NAMALWA (cell line): ENCODE results near the gene DYNC1LI1.

Experiments
- DNase-seq: peaks from one replicate; pipeline ENCODE4 v3.0.0-alpha.2; 2015; ENCODE audit warnings: low spot score

The DYNC1LI1 gene

GRCh38 chr3:32570421-32571191 is at the start of gene DYNC1LI1:
Gene DYNC1LI1 (minus strand): TSS chr3:32570858. CDS start chr3:32570770, 88 bp downstream.
- peak; percentile 92 for DNase-seq

- DNase-seq: no peak
Observed at GRCh38 chr3:32619395-32619794, 48.7 kb upstream of the DYNC1LI1 start.

GRCh38 chr3:32616267-32616962 is 45.8 kb upstream of the DYNC1LI1 start:
- no peak for DNase-seq

GRCh38 chr3:32614956-32615355 is 44.3 kb upstream of the DYNC1LI1 start:
- no peak for DNase-seq

GRCh38 chr3:32613183-32613582 is 42.5 kb upstream of the DYNC1LI1 start:
- DNase-seq: no peak

- DNase-seq: no peak
Observed at GRCh38 chr3:32612547-32612946, 41.9 kb upstream of the DYNC1LI1 start.

- no peak for DNase-seq
Observed at GRCh38 chr3:32607522-32607921, 36.9 kb upstream of the DYNC1LI1 start.

GRCh38 chr3:32606960-32607359 is 36.3 kb upstream of the DYNC1LI1 start:
- no peak for DNase-seq

GRCh38 chr3:32606277-32606676 is 35.6 kb upstream of the DYNC1LI1 start:
- no peak for DNase-seq

- DNase-seq: no peak
Observed at GRCh38 chr3:32603064-32603463, 32.4 kb upstream of the DYNC1LI1 start.

- DNase-seq: no peak
Observed at GRCh38 chr3:32602206-32602605, 31.5 kb upstream of the DYNC1LI1 start.

GRCh38 chr3:32601722-32602121 is 31.1 kb upstream of the DYNC1LI1 start:
- no peak for DNase-seq

GRCh38 chr3:32597656-32598055 is 27.0 kb upstream of the DYNC1LI1 start:
- no peak for DNase-seq

- no peak for DNase-seq
Observed at GRCh38 chr3:32596909-32597369, 26.3 kb upstream of the DYNC1LI1 start.

GRCh38 chr3:32596282-32596908 is 25.7 kb upstream of the DYNC1LI1 start:
- no peak for DNase-seq

- DNase-seq: no peak
Observed at GRCh38 chr3:32595323-32595722, 24.7 kb upstream of the DYNC1LI1 start.

GRCh38 chr3:32593903-32594525 is 23.4 kb upstream of the DYNC1LI1 start:
- no peak for DNase-seq

GRCh38 chr3:32592696-32593353 is 22.2 kb upstream of the DYNC1LI1 start:
- no peak for DNase-seq

- no peak for DNase-seq
Observed at GRCh38 chr3:32592011-32592410, 21.4 kb upstream of the DYNC1LI1 start.

- no peak for DNase-seq
Observed at GRCh38 chr3:32591186-32591585, 20.5 kb upstream of the DYNC1LI1 start.

- no peak for DNase-seq
Observed at GRCh38 chr3:32586356-32586755, 15.7 kb upstream of the DYNC1LI1 start.

GRCh38 chr3:32584660-32585059 is 14.0 kb upstream of the DYNC1LI1 start:
- DNase-seq: no peak
